SK-N-SH (cell line): ENCODE results near the gene CKB. TPM values are rescaled to one million over a fixed set of nuclear protein-coding genes. Genes with fewer than 3 reads are reported as not detected.

Source experiments
- CTCF ChIA-PET: fragments of 300-600, 350-600 bp; formaldehyde crosslinking; extraction: SDS; loops from one replicate; lab custom pipeline; 2021; lab: Yijun Ruan, JAX
- POLR2A ChIA-PET: fragments of 350-600 bp; sonication (Branson Sonifier 250); formaldehyde crosslinking; extraction: SDS; loops from one replicate; lab custom pipeline; 2020; ENCODE audit warnings: antibody characterized with exemption, inconsistent platforms; lab: Yijun Ruan, JAX
- DNase-seq: peaks from one replicate; pipeline ENCODE4 v3.0.0; 2012
- H2AFZ ChIP-seq: fragments of 200-600 bp; sonication (generic); 2 replicates; pipeline ENCODE4 v1.8.1; 2016; ENCODE audit warnings: antibody characterized with exemption, mild to moderate bottlenecking, low read depth
- H3F3A ChIP-seq: fragments of 200-600 bp; sonication (generic); replicated peaks from 2 replicates; pipeline ENCODE3; 2016; ENCODE audit warnings: antibody characterized with exemption, mild to moderate bottlenecking; ENCODE audit not compliant: insufficient read depth
- H3K27ac ChIP-seq, 2 experiments: fragments of 200-500 bp in 1 of 2; fragments of 200-600 bp in 1 of 2; sonication (Bioruptor generic) in 1 of 2; sonication (generic), shearing (Covaris generic) in 1 of 2; 2 replicates each; pipeline versions ENCODE4 v1.5.1 to v1.6.1; 2014 to 2016; ENCODE audit warnings: low read depth in 2 of 2, inconsistent platforms in 1 of 2, low read length in 1 of 2, mild to moderate bottlenecking in 1 of 2, mixed read lengths in 1 of 2
- H3K27me3 ChIP-seq: fragments of 200-600 bp; sonication (generic), shearing (Covaris generic); 2 replicates; pipeline ENCODE4 v1.6.1; 2016; ENCODE audit warnings: mixed run types; ENCODE audit not compliant: insufficient read depth
- H3K36me3 ChIP-seq, 2 experiments: fragments of 200-500 bp in 1 of 2; fragments of 200-600 bp in 1 of 2; sonication (Bioruptor generic) in 1 of 2; sonication (generic) in 1 of 2; replicated peaks in 1 of 2; 2 replicates each; pipeline versions ENCODE3 to v1.5.1; 2014 to 2016; ENCODE audit warnings: low read length in 1 of 2, mild to moderate bottlenecking in 1 of 2; ENCODE audit not compliant: insufficient read depth in 2 of 2, control insufficient read depth in 1 of 2
- H3K4me1 ChIP-seq, 2 experiments: fragments of 200-500 bp in 1 of 2; fragments of 200-600 bp in 1 of 2; sonication (Bioruptor generic) in 1 of 2; sonication (generic), shearing (Covaris generic) in 1 of 2; 2 replicates each; pipeline versions ENCODE4 v1.5.1 to v1.6.1; 2014 to 2016; ENCODE audit warnings: low read depth in 1 of 2, low read length in 1 of 2, mixed run types in 1 of 2; ENCODE audit not compliant: insufficient read depth in 2 of 2, control insufficient read depth in 1 of 2
- H3K4me2 ChIP-seq: fragments of 200-600 bp; sonication (generic), shearing (Covaris generic); 2 replicates; pipeline ENCODE4 v1.6.1; 2017; ENCODE audit warnings: mixed run types
- H3K4me3 ChIP-seq, 2 experiments: fragments of 200-500 bp in 1 of 2; fragments of 200-600 bp in 1 of 2; sonication (Bioruptor generic) in 1 of 2; sonication (generic), shearing (Covaris generic) in 1 of 2; 2 replicates each; pipeline versions ENCODE4 v1.5.1 to v1.8.1; 2014 to 2016; ENCODE audit warnings: low read depth in 2 of 2, inconsistent platforms in 1 of 2, low read length in 1 of 2, mild to moderate bottlenecking in 1 of 2, mixed read lengths in 1 of 2, moderate library complexity in 1 of 2
- H3K79me2 ChIP-seq: fragments of 200-600 bp; sonication (generic); 2 replicates; pipeline ENCODE4 v1.8.1; 2017; ENCODE audit warnings: mild to moderate bottlenecking; ENCODE audit not compliant: insufficient read depth
- H3K9ac ChIP-seq: fragments of 200-600 bp; sonication (generic); 2 replicates; pipeline ENCODE4 v1.6.1; 2017; ENCODE audit warnings: mixed run types
- H3K9me2 ChIP-seq: fragments of 200-600 bp; sonication (generic); 2 replicates; pipeline ENCODE4 v1.6.1; 2017; ENCODE audit warnings: mixed run types
- H3K9me3 ChIP-seq: fragments of 200-600 bp; sonication (generic); 2 replicates; pipeline ENCODE4 v1.6.1; 2017; ENCODE audit warnings: mixed run types, mild to moderate bottlenecking, moderate library complexity
- H4K20me1 ChIP-seq: fragments of 200-600 bp; sonication (generic); 2 replicates; pipeline ENCODE4 v1.6.1; 2017; ENCODE audit warnings: mild to moderate bottlenecking, mixed run types; ENCODE audit not compliant: insufficient read depth
- FOSL2 ChIP-seq: IDR thresholded peaks from 2 replicates; pipeline ENCODE4 v1.4.0; 2012; ENCODE audit warnings: low read depth, mild to moderate bottlenecking, moderate library complexity, borderline replicate concordance
- FOXJ3 ChIP-seq: sonication (generic); formaldehyde crosslinking; IDR thresholded peaks from 2 replicates; pipeline ENCODE4 v1.5.1; 2020; ENCODE audit warnings: mild to moderate bottlenecking, missing genetic modification reagents
- GABPA ChIP-seq: IDR thresholded peaks from 2 replicates; pipeline ENCODE4 v1.4.0; 2012; ENCODE audit warnings: low read depth, mild to moderate bottlenecking
- MEF2A ChIP-seq: IDR thresholded peaks from 2 replicates; pipeline ENCODE4 v1.4.0; 2012; ENCODE audit warnings: low read depth, borderline replicate concordance
- MXI1 ChIP-seq: IDR thresholded peaks from 2 replicates; pipeline ENCODE4 v1.6.1; 2012; ENCODE audit warnings: mild to moderate bottlenecking, low read depth, low read length, improper control_type of control experiment
- NFIC ChIP-seq: IDR thresholded peaks from 2 replicates; pipeline ENCODE4 v1.4.0; 2012; ENCODE audit warnings: borderline replicate concordance
- POLR2AphosphoS5 ChIP-seq: IDR thresholded peaks from 2 replicates; pipeline ENCODE4 v1.6.1; 2012; ENCODE audit warnings: low read depth, low read length
- RAD21 ChIP-seq: IDR thresholded peaks from 2 replicates; pipeline ENCODE4 v1.6.1; 2012; ENCODE audit warnings: mild to moderate bottlenecking, low read length
- RCOR1 ChIP-seq: fragments of 150-350 bp; IDR thresholded peaks from 2 replicates; pipeline ENCODE4 v1.6.1; 2017; ENCODE audit warnings: antibody characterized with exemption, low read length
- RFX5 ChIP-seq: IDR thresholded peaks from 2 replicates; pipeline ENCODE4 v1.6.1; 2012; ENCODE audit warnings: mild to moderate bottlenecking, improper control_type of control experiment, low read length
- SIN3A ChIP-seq: IDR thresholded peaks from 2 replicates; pipeline ENCODE4 v1.6.1; 2012; ENCODE audit warnings: low read depth, mild to moderate bottlenecking, low read length, moderate library complexity, borderline replicate concordance
- SMC3 ChIP-seq: IDR thresholded peaks from 2 replicates; pipeline ENCODE4 v1.6.1; 2012; ENCODE audit warnings: low read depth, low read length, improper control_type of control experiment
- TAF1 ChIP-seq: IDR thresholded peaks from 2 replicates; pipeline ENCODE4 v1.6.1; 2012; ENCODE audit warnings: low read depth, mild to moderate bottlenecking, low read length, moderate library complexity, borderline replicate concordance
- TCF12 ChIP-seq: IDR thresholded peaks from 2 replicates; pipeline ENCODE4 v1.4.0; 2012
- WGBS: methylation state at CpG from one replicate; pipeline ENCODE4 v1.1.6; 2017; ENCODE audit warnings: low lambda C conversion rate; 5-methylcytosine and 5-hydroxymethylcytosine counted together
- polyA plus RNA-seq, 3 experiments: library from polyadenylated mRNA; depleted of rRNA; stranded (reverse); fragments of >200 nt; gene quantifications; 2 replicates each; pipeline ENCODE4 v1.2.3, GENCODE V29; 2012
- TF ChIP-seq, protein P1 (sequence below): fragments of 150-350 bp; IDR thresholded peaks from 2 replicates; pipeline ENCODE4 v1.6.1; 2017; ENCODE audit warnings: antibody characterized with exemption, low read length, low read depth, borderline replicate concordance
- TF ChIP-seq, protein P2 (sequence below): IDR thresholded peaks from 2 replicates; pipeline ENCODE4 v1.4.0; 2012; ENCODE audit warnings: low read depth
- TF ChIP-seq, protein P3 (sequence below): IDR thresholded peaks from 2 replicates; pipeline ENCODE4 v1.4.0; 2012; ENCODE audit warnings: low read depth, borderline replicate concordance

CKB gene
- polyA plus RNA-seq, 1 of the 3 experiments (the other 2 are of a cell fraction): 53.0 TPM

DNA sequence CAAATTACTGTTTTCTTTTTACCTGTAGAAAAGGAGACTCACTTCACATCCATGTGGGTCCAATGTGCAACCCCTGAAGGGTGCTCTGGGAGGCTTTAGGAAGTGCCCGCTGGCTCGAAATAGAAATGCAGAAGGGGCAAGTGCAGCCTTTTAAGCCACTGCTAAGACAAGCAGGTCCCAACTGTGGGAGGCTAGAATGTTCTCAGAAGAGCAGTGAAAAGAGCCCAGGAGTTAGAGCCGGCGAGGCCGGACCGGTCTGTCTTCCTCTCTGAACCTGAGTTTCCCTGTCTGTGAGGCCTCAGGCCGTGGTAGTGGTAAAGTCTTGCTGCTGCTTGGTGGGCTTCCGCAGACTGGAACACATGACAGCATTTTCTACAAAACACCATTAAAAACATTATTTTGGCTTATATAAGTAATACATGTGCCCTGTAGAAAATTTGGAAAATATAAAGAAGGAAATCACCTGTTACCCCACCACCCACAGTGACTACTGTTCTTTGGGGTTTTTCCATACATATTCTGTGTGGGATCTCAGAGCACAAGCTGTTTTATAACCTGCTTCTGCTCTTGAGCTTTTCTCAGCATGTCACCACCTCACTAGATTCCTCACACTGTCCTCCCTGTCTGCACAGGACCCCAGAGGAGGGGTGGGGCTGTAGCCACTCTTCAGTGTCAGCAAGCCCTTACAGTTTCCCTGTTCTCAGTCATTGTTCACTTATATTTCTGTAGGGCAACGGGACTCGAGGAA lies 6.0 kb downstream of the CKB start:
- Histone ChIP-seq H3K9me3 (no peaks in the 10 kb centered on the region), H3K79me2 (no peaks in the 10 kb centered on the region), H2AFZ (no peak overlapping the region), H3K36me3 (peaks cover 3 to 4% of the 10 kb centered on the region in 2 experiments), H3K4me1 (peaks cover 3 to 24% of the 10 kb centered on the region in 2 experiments; a peak in 1 of 4 replicates), H3K27ac (no peak overlapping the region), H3K4me2 (no peak overlapping the region), H4K20me1 (peaks cover 5% of the 10 kb centered on the region; the same call in 1 of the 2 replicates), H3K9me2 (no peaks in the 10 kb centered on the region), H3K4me3 (no peak overlapping the region), H3F3A (peaks cover 26% of the 10 kb centered on the region), H3K27me3 (peaks cover 2% of the 10 kb centered on the region; the same call in 1 of the 2 replicates), H3K9ac (no peak overlapping the region)
- DNase-seq: no peak
- CTCF ChIA-PET: interaction anchor here (3.9 to 9.6 kb wide), 4 partner anchors 14 to 33 kb away, joined by 52 to 194 read pairs (median 70); partner anchors contain the start of gene TRMT61A
- POLR2A ChIA-PET: no interaction called here
- 77% methylated on average over 10 of the region's 10 CpGs for WGBS
- TF ChIP-seq FOXJ3 (no peak), POLR2AphosphoS5 (no peak), MXI1 (no peak), TCF12 (no peak), RCOR1 (no peak), MEF2A (no peak), FOSL2 (no peak), TAF1 (no peak), NFIC (no peak), RFX5 (no peak), GABPA (no peak), RAD21 (no peak), SMC3 (no peak), SIN3A (no peak)
- TF ChIP-seq, protein P1, sequence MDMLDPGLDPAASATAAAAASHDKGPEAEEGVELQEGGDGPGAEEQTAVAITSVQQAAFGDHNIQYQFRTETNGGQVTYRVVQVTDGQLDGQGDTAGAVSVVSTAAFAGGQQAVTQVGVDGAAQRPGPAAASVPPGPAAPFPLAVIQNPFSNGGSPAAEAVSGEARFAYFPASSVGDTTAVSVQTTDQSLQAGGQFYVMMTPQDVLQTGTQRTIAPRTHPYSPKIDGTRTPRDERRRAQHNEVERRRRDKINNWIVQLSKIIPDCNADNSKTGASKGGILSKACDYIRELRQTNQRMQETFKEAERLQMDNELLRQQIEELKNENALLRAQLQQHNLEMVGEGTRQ: no peak
- TF ChIP-seq, protein P2, sequence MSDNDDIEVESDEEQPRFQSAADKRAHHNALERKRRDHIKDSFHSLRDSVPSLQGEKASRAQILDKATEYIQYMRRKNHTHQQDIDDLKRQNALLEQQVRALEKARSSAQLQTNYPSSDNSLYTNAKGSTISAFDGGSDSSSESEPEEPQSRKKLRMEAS: no peak
- TF ChIP-seq, protein P3, sequence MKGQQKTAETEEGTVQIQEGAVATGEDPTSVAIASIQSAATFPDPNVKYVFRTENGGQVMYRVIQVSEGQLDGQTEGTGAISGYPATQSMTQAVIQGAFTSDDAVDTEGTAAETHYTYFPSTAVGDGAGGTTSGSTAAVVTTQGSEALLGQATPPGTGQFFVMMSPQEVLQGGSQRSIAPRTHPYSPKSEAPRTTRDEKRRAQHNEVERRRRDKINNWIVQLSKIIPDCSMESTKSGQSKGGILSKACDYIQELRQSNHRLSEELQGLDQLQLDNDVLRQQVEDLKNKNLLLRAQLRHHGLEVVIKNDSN: no peak
